Measurements from ENCODE around the gene AKT2.

DNA sequence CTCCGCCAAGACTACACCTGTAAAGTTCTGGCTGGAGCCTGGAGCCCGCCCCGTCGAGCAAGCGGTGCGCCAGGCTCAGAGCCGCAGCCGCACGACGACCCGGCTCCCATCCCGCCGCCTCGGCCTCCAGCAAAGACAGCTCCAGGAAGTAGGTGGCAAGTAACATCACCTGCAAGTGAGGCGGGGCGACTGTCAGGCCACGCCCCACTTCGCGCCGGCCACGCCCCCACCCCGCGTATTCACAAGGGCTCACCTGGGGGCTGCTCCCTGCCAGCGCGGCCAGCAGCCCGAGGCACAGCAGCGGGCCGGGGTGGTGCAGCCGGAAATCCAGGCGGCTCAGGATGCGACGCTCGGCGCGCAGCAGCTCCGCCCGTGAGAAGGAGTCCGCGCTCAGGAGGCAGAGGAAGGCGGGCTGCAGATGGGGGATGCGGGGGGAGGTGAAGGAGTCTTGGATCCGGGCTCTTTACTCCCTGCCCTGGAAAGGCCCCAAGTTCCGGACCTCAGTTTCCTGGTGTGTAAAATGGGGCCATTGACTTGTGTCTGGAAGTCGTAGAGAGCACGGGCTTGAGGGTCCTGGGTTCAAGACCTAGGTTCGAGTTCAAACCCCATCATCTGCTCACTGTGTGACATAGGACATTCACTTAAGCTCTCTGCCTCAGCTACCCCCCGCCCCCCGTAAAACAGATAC is 61.9 kb downstream of the AKT2 start:
- no peak for TF ChIP-seq POLR2A (IDR thresholded peaks at IDR 0.05)
- TF ChIP-seq, protein P1, sequence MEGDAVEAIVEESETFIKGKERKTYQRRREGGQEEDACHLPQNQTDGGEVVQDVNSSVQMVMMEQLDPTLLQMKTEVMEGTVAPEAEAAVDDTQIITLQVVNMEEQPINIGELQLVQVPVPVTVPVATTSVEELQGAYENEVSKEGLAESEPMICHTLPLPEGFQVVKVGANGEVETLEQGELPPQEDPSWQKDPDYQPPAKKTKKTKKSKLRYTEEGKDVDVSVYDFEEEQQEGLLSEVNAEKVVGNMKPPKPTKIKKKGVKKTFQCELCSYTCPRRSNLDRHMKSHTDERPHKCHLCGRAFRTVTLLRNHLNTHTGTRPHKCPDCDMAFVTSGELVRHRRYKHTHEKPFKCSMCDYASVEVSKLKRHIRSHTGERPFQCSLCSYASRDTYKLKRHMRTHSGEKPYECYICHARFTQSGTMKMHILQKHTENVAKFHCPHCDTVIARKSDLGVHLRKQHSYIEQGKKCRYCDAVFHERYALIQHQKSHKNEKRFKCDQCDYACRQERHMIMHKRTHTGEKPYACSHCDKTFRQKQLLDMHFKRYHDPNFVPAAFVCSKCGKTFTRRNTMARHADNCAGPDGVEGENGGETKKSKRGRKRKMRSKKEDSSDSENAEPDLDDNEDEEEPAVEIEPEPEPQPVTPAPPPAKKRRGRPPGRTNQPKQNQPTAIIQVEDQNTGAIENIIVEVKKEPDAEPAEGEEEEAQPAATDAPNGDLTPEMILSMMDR (IDR thresholded peaks at IDR 0.05) = no peak
- no peak for TF ChIP-seq POLR2AphosphoS5 (IDR thresholded peaks at IDR 0.05)
